Measurements from ENCODE around the gene ANKMY1. TPM values are rescaled to one million over a fixed set of nuclear protein-coding genes. Genes with fewer than 3 reads are reported as not detected.

Gene ANKMY1
- total and polyA plus RNA-seq, 2 of the 13 experiments (the other 11 are each of a cell fraction or from before 2014, with no cell fraction given), result 11.7 to 18.8 TPM

- TF ChIP-seq REST (IDR thresholded peaks at IDR 0.05; ENCODE audit: borderline replicate concordance in 1 of 2, low read depth in 1 of 2, low read length in 2 of 2) (no peak), NR0B2 (CRISPR knock-in tag; IDR thresholded peaks at IDR 0.05) (peak; percentile 49; the same call in 1 of the 2 replicates), ARNT (IDR thresholded peaks at IDR 0.05) (no peak), ZNF740 (CRISPR knock-in tag; IDR thresholded peaks at IDR 0.05) (0 out of 2 replicates have a peak, but pooled peaks have one; percentile 53), SRSF4 (IDR thresholded peaks at IDR 0.05; ENCODE audit: low read depth, low read length, poor library complexity, severe bottlenecking) (no peak), ZNF605 (CRISPR knock-in tag; IDR thresholded peaks at IDR 0.05) (no peak), TARDBP (CRISPR knock-in tag; IDR thresholded peaks at IDR 0.05) (no peak), NFIB (CRISPR knock-in tag; IDR thresholded peaks at IDR 0.05; ENCODE audit: borderline replicate concordance) (no peak), CCAR2 (optimal IDR thresholded peaks at IDR 0.05; ENCODE audit: low read depth, low read length) (no peak), KDM4B (CRISPR knock-in tag; IDR thresholded peaks at IDR 0.05) (no peak), ZBTB44 (CRISPR knock-in tag; IDR thresholded peaks at IDR 0.05) (no peak), ZNF251 (CRISPR knock-in tag; IDR thresholded peaks at IDR 0.05) (no peak), RFX5 (IDR thresholded peaks at IDR 0.05; ENCODE audit: low read depth, low read length) (no peak), ZNF816 (CRISPR knock-in tag; IDR thresholded peaks at IDR 0.05; ENCODE audit: borderline replicate concordance) (no peak), SOX13 (IDR thresholded peaks at IDR 0.05) (no peak), SOX13 (CRISPR knock-in tag; conservative IDR thresholded peaks at IDR 0.05 in 1 of 2, IDR thresholded peaks at IDR 0.05 in 1 of 2) (no peak), PHF20 (CRISPR knock-in tag; IDR thresholded peaks at IDR 0.05) (no peak), ZNF564 (CRISPR knock-in tag; IDR thresholded peaks at IDR 0.05) (no peak), ZNF567 (CRISPR knock-in tag; IDR thresholded peaks at IDR 0.05; ENCODE audit: borderline replicate concordance) (no peak), MED8 (CRISPR knock-in tag; IDR thresholded peaks at IDR 0.05; ENCODE audit: insufficient replicate concordance) (no peak), ZNF180 (CRISPR knock-in tag; IDR thresholded peaks at IDR 0.05; ENCODE audit: borderline replicate concordance, low read depth) (0 out of 2 replicates have a peak, but pooled peaks have one; percentile 41), FOSL1 (CRISPR knock-in tag; IDR thresholded peaks at IDR 0.05; ENCODE audit: borderline replicate concordance) (no peak), SNAPC2 (CRISPR knock-in tag; IDR thresholded peaks at IDR 0.05) (no peak), CEBPG (CRISPR knock-in tag; IDR thresholded peaks at IDR 0.05) (no peak), SMAD3 (CRISPR knock-in tag; IDR thresholded peaks at IDR 0.05) (no peak)
Measured at GRCh38 chr2:240568678-240569522, 11.1 kb upstream of the ANKMY1 start (continued).

Measured in HepG2 (cell line).